Liver (tissue), 9 donors: ENCODE measurements around the gene SLC32A1. TPM values are rescaled to one million over a fixed set of nuclear protein-coding genes. Genes with fewer than 3 reads are reported as not detected.
A peak's percentile ranks its signal among the peaks of the same experiment; 100 is the strongest.

Source experiments
- DNase-seq: peaks from one replicate; pipeline ENCODE4 v3.0.0-alpha.2; 2017; ENCODE audit warnings: low spot score
- H3K27ac ChIP-seq, 2 donors: one replicate each; pipeline ENCODE4 v1.7.0; 2013; ENCODE audit warnings: inconsistent platforms in 2 of 2, low read length in 2 of 2, control low read depth in 1 of 2, low read depth in 1 of 2, mild to moderate bottlenecking in 1 of 2
- H3K27me3 ChIP-seq, 4 donors: one replicate each; pipeline versions ENCODE4 v1.6.1 to v1.7.0; 2013; ENCODE audit warnings: low read length in 3 of 4, inconsistent platforms in 1 of 4, mild to moderate bottlenecking in 1 of 4, moderate library complexity in 1 of 4; ENCODE audit not compliant: control insufficient read depth in 4 of 4, insufficient read depth in 4 of 4
- H3K36me3 ChIP-seq, 4 donors: one replicate each; pipeline versions ENCODE4 v1.6.1 to v1.7.0; 2013; ENCODE audit warnings: low read length in 3 of 4, mild to moderate bottlenecking in 3 of 4, low read depth in 1 of 4, moderate library complexity in 1 of 4; ENCODE audit not compliant: control insufficient read depth in 4 of 4, insufficient read depth in 3 of 4
- H3K4me1 ChIP-seq, 4 donors: one replicate each; pipeline versions ENCODE4 v1.6.1 to v1.7.0; 2013; ENCODE audit warnings: low read length in 3 of 4, mild to moderate bottlenecking in 3 of 4, moderate library complexity in 1 of 4; ENCODE audit not compliant: control insufficient read depth in 4 of 4, insufficient read depth in 4 of 4
- H3K4me3 ChIP-seq, 3 donors: one replicate each; pipeline versions ENCODE4 v1.6.1 to v1.7.0; 2013; ENCODE audit warnings: low read length in 3 of 3, control low read depth in 1 of 3, low read depth in 1 of 3, mild to moderate bottlenecking in 1 of 3
- H3K9ac ChIP-seq, 2 donors: one replicate each; pipeline ENCODE4 v1.7.0; 2013; ENCODE audit warnings: low read length in 2 of 2, mild to moderate bottlenecking in 2 of 2, moderate library complexity in 2 of 2, control low read depth in 1 of 2, low read depth in 1 of 2
- H3K9me3 ChIP-seq, 4 donors: one replicate each; pipeline versions ENCODE4 v1.6.1 to v1.7.0; 2013; ENCODE audit warnings: low read length in 3 of 4; ENCODE audit not compliant: control insufficient read depth in 4 of 4
- EGR1 ChIP-seq, 2 donors: IDR thresholded peaks; 2 replicates each; pipeline ENCODE4 v1.6.1; 2016 to 2018; ENCODE audit warnings: antibody characterized with exemption in 2 of 2, low read depth in 2 of 2
- FOXA1 ChIP-seq: IDR thresholded peaks from 2 replicates; pipeline ENCODE4 v1.6.1; 2016; ENCODE audit warnings: antibody characterized with exemption
- HNF4A ChIP-seq, 2 donors: conservative IDR thresholded peaks; 2 replicates each; pipeline ENCODE4 v1.6.1; 2016; ENCODE audit warnings: antibody characterized with exemption in 2 of 2, mild to moderate bottlenecking in 2 of 2
- HNF4G ChIP-seq: IDR thresholded peaks from 2 replicates; pipeline ENCODE4 v1.6.1; 2016; ENCODE audit warnings: antibody characterized with exemption
- NR2F2 ChIP-seq: IDR thresholded peaks from 2 replicates; pipeline ENCODE4 v1.6.1; 2016; ENCODE audit warnings: antibody characterized with exemption
- RAD21 ChIP-seq, 2 donors: IDR thresholded peaks; 2 replicates each; pipeline ENCODE4 v1.6.1; 2016; ENCODE audit warnings: antibody characterized with exemption in 2 of 2, mild to moderate bottlenecking in 2 of 2
- RXRA ChIP-seq, 2 donors: IDR thresholded peaks; 2 replicates each; pipeline ENCODE4 v1.6.1; 2017 to 2018; ENCODE audit warnings: antibody characterized with exemption in 2 of 2, mild to moderate bottlenecking in 1 of 2
- SP1 ChIP-seq: IDR thresholded peaks from 2 replicates; pipeline ENCODE4 v1.6.1; 2018; ENCODE audit warnings: antibody characterized with exemption, mild to moderate bottlenecking
- TAF1 ChIP-seq: conservative IDR thresholded peaks from 2 replicates; pipeline ENCODE4 v1.6.1; 2016; ENCODE audit warnings: antibody characterized with exemption, mild to moderate bottlenecking
- YY1 ChIP-seq: IDR thresholded peaks from 2 replicates; pipeline ENCODE4 v1.6.1; 2016; ENCODE audit warnings: antibody characterized with exemption, mild to moderate bottlenecking
- WGBS: extraction: QIAGEN DNeasy Blood & Tissue Kit; methylation state at CpG from one replicate; pipeline ENCODE4 v1.1.7; 2013; 5-methylcytosine and 5-hydroxymethylcytosine counted together
- polyA plus RNA-seq, 2 donors: library from polyadenylated mRNA; stranded (reverse) in 1 of 2; unstranded in 1 of 2; fragments of 200-250 nt in 1 of 2; fragments of >200 nt in 1 of 2; fragmentation: Nextera tagmentation in 1 of 2; extraction: Ambion mirVana in 1 of 2; gene quantifications; one replicate each; pipeline versions ENCODE4 v1.2.1 to v1.2.3, GENCODE V29; 2013 to 2015
- total RNA-seq, 2 donors: library from RNA; depleted of rRNA; stranded (reverse); fragments of >200 nt; gene quantifications; one replicate each; pipeline ENCODE4 v1.2.3, GENCODE V29; 2014
- TF ChIP-seq, protein P1 (sequence below): fragments of 150-350 bp; IDR thresholded peaks from 2 replicates; pipeline ENCODE4 v1.5.1; 2017; ENCODE audit warnings: improper control_type of control experiment, low read depth, low read length; ENCODE audit not compliant: missing input control
- TF ChIP-seq, protein P2 (sequence below): IDR thresholded peaks from 2 replicates; pipeline ENCODE4 v1.6.1; 2016; ENCODE audit warnings: antibody characterized with exemption
- TF ChIP-seq, protein P3 (sequence below): IDR thresholded peaks from 2 replicates; pipeline ENCODE4 v1.6.1; 2016; ENCODE audit warnings: antibody characterized with exemption
- TF ChIP-seq, protein P4 (sequence below): IDR thresholded peaks from 2 replicates; pipeline ENCODE4 v1.6.1; 2016; ENCODE audit warnings: antibody characterized with exemption
- donor health status: healthy.
- donor health status: healthy.
- donor health status: healthy.
- donor health status: healthy.
- donor health status: healthy.

Gene SLC32A1
- total and polyA plus RNA-seq, 4 donors = not detected

DNA sequence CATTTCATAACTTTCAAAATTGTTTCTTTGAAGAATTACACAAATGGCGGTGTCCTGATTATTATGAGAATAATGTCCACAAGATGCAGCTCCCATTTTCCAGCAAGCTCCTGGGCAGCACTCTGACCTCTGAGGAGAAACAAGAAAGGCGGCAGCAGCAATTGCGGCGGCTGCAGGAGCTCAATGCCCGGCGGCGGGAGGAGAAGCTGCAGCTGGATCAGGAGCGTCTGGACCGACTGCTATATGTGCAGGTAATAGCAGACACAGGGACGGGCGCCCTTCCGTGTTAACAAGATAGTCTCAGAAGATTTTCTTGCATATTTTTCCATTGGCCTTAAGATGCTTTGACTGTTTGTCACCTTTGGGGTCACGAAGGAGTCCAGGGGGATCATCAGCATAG lies 30.6 kb downstream of the SLC32A1 start:
- H3K9me3 ChIP-seq = no peaks in the 10 kb centered on the region
- no peak overlapping the region for H3K27ac ChIP-seq
- no peak overlapping the region for H3K4me3 ChIP-seq
- no peaks in the 10 kb centered on the region for H3K27me3 ChIP-seq
- no peak for TF ChIP-seq RXRA (IDR thresholded peaks at IDR 0.05)
- no peak for TF ChIP-seq EGR1 (IDR thresholded peaks at IDR 0.05; ENCODE audit: low read depth in 2 of 2)
- no peak for TF ChIP-seq RAD21 (IDR thresholded peaks at IDR 0.05)
- no peak for DNase-seq
- WGBS = 94% methylated on average over 13 of the region's 13 CpGs
- H3K4me1 ChIP-seq = peaks cover 0 to 6% (median 2%) of the 10 kb centered on the region in 4 donors
- H3K36me3 ChIP-seq = peaks cover 0 to 48% (median 35%) of the 10 kb centered on the region in 4 donors
- H3K9ac ChIP-seq = no peak overlapping the region

DNA sequence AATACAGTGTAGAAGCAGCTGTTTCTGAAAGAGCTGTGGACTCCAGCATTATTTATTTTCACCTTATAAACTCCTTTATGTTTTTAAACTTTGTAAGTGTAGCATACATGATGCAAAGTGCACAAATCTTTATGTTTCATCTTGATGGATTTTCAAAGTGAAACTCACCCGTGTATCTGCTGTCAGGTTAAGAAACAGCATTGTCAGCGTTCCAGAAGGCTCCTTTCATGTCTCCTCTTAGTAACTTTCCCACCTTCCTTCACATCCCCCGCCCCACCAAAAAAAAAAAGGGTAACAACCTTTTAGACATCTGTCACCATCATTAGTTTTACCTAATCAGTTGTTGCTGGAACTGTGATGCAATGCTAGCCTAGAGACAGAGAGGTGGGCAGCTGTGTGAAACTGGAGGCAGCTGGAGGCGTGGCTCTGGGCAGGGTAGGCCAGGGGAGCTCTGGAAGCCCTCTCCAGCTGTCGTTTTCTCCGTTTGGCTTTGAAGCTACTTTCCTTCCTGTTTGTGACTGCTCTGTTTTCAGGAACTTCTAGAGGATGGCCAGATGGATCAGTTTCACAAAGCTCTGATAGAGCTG lies 31.1 kb downstream of the SLC32A1 start:
- no peaks in the 10 kb centered on the region for H3K27me3 ChIP-seq
- no peaks in the 10 kb centered on the region for H3K9me3 ChIP-seq
- H3K36me3 ChIP-seq = peaks cover 0 to 51% (median 38%) of the 10 kb centered on the region in 4 donors
- no peak for DNase-seq
- TF ChIP-seq, protein P1, sequence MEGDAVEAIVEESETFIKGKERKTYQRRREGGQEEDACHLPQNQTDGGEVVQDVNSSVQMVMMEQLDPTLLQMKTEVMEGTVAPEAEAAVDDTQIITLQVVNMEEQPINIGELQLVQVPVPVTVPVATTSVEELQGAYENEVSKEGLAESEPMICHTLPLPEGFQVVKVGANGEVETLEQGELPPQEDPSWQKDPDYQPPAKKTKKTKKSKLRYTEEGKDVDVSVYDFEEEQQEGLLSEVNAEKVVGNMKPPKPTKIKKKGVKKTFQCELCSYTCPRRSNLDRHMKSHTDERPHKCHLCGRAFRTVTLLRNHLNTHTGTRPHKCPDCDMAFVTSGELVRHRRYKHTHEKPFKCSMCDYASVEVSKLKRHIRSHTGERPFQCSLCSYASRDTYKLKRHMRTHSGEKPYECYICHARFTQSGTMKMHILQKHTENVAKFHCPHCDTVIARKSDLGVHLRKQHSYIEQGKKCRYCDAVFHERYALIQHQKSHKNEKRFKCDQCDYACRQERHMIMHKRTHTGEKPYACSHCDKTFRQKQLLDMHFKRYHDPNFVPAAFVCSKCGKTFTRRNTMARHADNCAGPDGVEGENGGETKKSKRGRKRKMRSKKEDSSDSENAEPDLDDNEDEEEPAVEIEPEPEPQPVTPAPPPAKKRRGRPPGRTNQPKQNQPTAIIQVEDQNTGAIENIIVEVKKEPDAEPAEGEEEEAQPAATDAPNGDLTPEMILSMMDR = no peak
- TF ChIP-seq HNF4A (conservative IDR thresholded peaks at IDR 0.05) (no peak), SP1 (no peak), YY1 (no peak), FOXA1 (no peak), EGR1 (IDR thresholded peaks at IDR 0.05; ENCODE audit: low read depth in 2 of 2) (no peak), RXRA (IDR thresholded peaks at IDR 0.05) (no peak), TAF1 (no peak), RAD21 (IDR thresholded peaks at IDR 0.05) (no peak)
- TF ChIP-seq, protein P2, sequence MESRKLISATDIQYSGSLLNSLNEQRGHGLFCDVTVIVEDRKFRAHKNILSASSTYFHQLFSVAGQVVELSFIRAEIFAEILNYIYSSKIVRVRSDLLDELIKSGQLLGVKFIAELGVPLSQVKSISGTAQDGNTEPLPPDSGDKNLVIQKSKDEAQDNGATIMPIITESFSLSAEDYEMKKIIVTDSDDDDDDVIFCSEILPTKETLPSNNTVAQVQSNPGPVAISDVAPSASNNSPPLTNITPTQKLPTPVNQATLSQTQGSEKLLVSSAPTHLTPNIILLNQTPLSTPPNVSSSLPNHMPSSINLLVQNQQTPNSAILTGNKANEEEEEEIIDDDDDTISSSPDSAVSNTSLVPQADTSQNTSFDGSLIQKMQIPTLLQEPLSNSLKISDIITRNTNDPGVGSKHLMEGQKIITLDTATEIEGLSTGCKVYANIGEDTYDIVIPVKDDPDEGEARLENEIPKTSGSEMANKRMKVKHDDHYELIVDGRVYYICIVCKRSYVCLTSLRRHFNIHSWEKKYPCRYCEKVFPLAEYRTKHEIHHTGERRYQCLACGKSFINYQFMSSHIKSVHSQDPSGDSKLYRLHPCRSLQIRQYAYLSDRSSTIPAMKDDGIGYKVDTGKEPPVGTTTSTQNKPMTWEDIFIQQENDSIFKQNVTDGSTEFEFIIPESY = no peak
- TF ChIP-seq, protein P3, sequence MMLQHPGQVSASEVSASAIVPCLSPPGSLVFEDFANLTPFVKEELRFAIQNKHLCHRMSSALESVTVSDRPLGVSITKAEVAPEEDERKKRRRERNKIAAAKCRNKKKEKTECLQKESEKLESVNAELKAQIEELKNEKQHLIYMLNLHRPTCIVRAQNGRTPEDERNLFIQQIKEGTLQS = no peak
- TF ChIP-seq, protein P4, sequence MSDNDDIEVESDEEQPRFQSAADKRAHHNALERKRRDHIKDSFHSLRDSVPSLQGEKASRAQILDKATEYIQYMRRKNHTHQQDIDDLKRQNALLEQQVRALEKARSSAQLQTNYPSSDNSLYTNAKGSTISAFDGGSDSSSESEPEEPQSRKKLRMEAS = no peak
- WGBS = 77% methylated on average over 6 of the region's 6 CpGs
- no peak overlapping the region for H3K4me3 ChIP-seq
- peaks cover 0 to 2% (median 0%) of the 10 kb centered on the region in 4 donors for H3K4me1 ChIP-seq
- no peak overlapping the region for H3K9ac ChIP-seq
- no peak overlapping the region for H3K27ac ChIP-seq

DNA sequence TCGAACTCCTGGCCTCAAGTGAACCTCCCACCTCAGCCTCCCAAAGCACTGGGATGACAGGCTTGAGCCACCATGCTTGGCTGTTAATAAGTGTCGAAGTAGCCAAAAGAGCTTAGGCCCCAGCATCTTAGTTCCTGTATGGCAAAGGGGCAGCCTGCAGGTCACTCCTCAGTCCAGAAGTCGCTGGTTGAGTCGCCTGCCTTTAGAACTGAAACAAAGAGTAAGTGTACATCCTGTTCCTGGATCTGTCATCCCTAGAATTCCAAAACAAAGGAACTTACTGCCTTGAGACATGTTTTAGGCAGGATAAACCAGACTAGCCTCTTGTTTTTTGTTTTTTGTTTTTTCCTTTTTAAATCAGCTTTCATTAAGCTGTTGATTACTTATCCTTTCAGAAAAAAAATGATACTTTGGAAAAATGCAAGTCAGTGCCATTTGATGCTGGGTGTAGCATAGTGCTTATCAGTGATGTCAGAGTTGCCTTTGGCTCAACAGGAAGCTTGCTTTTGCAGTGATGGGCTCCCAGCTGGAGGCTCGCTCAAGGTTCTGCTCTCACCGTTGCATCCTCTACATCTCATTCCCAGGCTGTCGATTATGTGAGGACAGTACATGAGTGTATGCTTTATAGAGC lies 33.0 kb downstream of the SLC32A1 start:
- H3K9ac ChIP-seq = no peak overlapping the region
- H3K4me1 ChIP-seq = no peaks in the 10 kb centered on the region
- H3K36me3 ChIP-seq = peaks cover 0 to 62% (median 43%) of the 10 kb centered on the region in 4 donors
- DNase-seq = no peak
- TF ChIP-seq NR2F2 (peak; percentile 55), HNF4G (no peak), SP1 (peak; percentile 7)
- no peaks in the 10 kb centered on the region for H3K27me3 ChIP-seq
- no peak overlapping the region for H3K27ac ChIP-seq
- 81% methylated on average over 7 of the region's 7 CpGs for WGBS
- H3K9me3 ChIP-seq = no peaks in the 10 kb centered on the region
- no peak overlapping the region for H3K4me3 ChIP-seq
